Left renal pelvis (tissue), 4 donors: ENCODE measurements around the gene TUBGCP3. TPM values are rescaled to one million over a fixed set of nuclear protein-coding genes. Genes with fewer than 3 reads are reported as not detected.

Experiments used
- DNase-seq, 4 donors: peaks; one replicate each; pipeline ENCODE4 v3.0.0-alpha.2; 2013; ENCODE audit warnings: low read depth in 4 of 4, low spot score in 3 of 4
- polyA plus RNA-seq, 4 donors: library from polyadenylated mRNA; unstranded; fragments of 120-200 nt; gene quantifications; one replicate each; pipeline ENCODE4 v1.2.1, GENCODE V29; 2013; ENCODE audit not compliant: insufficient read length in 4 of 4

Gene TUBGCP3
- polyA plus RNA-seq, 4 donors, result 30.8 to 34.2 (median 32.8) TPM

GRCh38 chr13:112532837-112533745 lies 54.9 kb downstream of the TUBGCP3 start:
- DNase-seq, result no peak

DNA sequence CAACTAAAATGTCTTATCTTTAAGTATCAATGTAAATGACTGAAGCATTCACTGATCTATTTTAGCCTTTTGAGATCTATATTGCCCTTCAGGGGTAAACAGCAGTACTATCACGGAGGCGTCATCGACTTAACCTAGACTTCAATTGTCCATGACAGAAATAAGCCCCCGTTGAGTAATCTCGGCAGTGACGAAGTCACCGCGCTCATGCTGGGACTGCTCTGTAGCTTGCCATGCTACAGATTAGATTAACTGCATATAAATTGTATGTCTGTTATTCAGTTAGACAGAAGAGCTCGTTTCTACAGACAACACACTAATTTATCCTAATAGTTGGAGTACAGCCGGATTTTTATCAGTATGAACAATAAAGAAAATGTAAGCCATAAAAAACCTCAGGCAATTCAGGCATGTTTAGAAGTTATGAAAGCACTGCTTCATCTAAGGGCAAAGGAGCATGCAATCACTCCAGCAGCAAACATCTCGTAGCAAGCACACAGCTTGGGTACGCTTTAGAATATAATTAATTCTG lies 56.6 kb downstream of the TUBGCP3 start:
- no peak for DNase-seq

DNA sequence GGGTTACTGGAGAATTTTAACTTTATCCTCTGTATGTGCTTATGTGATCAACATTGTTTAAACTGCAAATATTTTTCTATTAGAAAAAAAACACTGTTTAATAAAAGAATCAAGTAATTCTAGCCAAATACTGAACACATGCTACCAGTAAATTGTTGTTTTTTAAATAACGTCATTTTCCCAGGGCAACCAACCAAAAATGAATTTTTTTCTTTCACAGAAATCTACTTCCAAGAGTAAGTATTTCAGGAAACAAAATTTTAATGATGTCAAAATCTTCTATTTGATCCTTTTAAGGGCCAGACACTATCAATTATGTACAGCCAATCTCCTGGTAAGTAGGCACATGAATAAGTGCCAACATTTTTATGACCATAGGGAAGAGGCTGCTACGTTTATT lies 57.1 kb downstream of the TUBGCP3 start:
- DNase-seq, result no peak

- DNase-seq, result no peak
These were observed 58.7 kb downstream of the TUBGCP3 start for GRCh38 chr13:112529216-112529615.

- DNase-seq, result no peak
These were observed 61.7 kb downstream of the TUBGCP3 start for GRCh38 chr13:112526146-112526853.

DNA sequence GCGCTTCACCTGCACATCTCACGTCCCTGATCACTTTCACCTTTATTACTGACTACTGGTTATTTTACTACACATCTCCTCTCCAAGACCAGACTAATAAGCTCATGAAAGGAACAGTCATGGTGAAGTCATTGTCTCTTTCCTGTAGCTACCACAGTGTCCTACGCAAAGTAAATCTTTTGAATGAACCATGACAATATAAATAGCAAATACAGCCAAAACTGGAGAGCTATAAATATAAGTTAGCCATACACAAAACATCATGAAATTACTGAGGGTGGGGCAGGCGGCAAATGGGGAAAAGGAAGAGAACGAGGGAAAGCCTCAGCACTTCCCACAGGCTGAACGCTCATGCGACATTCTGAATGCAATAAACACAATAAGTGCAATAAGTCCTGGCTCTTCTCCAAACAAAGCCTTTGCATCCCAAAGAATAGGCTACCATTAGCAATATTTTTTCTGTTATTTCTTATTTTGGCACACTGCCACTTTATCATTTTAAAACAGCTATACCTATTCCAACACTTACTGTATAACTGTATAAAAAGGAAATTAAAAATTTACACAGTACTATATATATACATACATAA lies 62.5 kb downstream of the TUBGCP3 start:
- DNase-seq, result no peak

GRCh38 chr13:112522578-112522977 lies 65.4 kb downstream of the TUBGCP3 start:
- DNase-seq, result no peak

- no peak for DNase-seq
These were observed 66.8 kb downstream of the TUBGCP3 start for GRCh38 chr13:112521073-112521685.

DNA sequence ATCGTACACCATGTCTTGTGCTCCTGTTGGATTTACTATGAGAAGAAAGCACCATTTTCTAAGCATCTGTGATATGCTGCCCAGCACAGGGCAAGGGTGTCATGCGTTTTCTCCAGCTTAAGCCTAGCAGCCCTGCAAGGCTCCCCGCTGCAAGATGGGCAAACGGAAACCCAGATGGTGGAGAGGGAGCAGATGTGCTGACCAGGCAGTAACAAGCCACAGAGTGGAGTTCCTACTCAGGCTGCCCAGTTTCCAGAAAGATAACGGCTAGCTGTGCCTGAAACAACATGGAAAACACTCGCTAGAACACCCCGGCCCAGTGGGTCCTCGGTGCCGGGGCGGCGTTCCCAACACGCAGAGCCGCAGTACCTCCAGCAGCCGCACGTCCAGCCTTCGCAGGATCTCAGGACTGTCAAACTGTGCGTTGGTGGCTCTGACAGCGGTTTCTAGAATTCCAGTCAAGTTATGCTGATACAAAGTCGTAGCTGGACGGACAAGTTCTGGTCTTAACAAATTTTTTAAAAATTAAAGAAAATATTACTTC lies 68.4 kb downstream of the TUBGCP3 start:
- no peak for DNase-seq

DNA sequence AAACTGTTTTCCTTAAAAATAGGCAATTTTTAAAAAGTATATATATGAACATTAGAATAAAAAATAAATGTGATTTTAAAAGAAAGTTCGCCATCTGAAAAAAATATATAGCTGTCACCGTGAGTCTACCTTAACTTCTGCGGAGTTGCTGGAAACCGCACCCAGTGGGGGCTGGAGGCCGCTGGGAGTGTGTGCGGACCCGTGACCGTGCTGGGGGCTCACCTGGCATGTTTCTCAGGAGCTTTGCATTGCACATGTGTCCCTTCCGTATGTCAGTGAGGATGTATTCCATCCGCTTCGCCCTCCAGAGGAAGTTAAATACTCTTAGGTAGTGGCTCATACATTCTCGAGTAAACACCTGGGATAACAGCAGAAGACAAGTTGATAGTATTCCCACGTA lies 71.7 kb downstream of the TUBGCP3 start:
- no peak for DNase-seq

DNA sequence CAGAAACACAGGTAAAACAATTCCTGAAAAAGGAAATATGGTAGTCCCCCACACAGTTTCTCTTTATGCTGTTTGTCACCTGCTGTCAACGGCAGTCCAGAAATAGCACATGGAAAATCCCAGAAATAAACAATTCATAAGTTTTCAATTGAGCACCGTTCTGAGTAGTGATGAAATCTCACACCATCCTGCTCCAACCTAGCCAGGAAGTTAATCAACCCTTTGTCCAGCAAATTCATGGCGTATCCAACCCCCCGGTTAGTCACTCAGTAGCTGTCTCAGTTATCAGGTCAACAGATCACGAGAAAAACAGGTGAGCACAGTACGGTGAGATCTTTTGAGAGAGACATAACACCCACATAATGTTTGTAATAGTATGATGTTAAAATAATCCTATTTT lies 74.2 kb downstream of the TUBGCP3 start:
- DNase-seq, result no peak

DNA sequence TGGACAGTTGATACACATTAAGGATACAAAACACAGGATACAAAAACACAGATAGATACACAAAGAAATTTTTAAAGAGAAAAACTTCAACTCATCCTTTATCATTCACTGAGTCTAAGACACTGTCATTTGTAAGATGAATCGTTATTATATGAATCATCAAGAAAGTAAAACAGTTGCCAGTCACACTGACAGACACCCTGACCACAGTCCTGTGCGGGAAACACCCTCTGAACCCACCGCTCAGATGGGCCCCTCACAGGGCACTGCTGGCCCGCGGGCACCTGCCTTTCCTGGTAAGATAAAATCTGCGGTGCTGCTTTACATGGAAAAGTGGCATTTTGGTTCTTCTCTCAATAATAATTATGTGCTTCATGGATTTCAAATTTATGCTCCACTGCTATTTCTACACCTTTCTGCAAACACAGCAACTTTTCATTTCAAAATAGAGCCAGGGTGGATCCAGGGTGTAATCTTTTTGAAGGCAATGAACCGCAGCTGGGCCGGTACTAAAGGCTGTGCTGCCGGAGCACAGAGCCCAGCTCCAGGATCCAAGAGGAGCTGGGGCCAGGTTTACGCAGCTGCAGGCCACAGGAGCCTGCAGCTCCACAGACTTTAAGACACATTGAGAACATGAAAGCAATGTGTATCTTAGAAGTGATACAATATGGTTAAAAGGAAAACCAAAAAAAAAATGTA lies 76.8 kb downstream of the TUBGCP3 start:
- no peak for DNase-seq

- peak; percentile 20 to 51 (median 24) for DNase-seq
These were observed 77.8 kb downstream of the TUBGCP3 start for GRCh38 chr13:112510002-112510780.

- DNase-seq, result no peak
These were observed 78.8 kb downstream of the TUBGCP3 start for GRCh38 chr13:112509190-112509589.

DNA sequence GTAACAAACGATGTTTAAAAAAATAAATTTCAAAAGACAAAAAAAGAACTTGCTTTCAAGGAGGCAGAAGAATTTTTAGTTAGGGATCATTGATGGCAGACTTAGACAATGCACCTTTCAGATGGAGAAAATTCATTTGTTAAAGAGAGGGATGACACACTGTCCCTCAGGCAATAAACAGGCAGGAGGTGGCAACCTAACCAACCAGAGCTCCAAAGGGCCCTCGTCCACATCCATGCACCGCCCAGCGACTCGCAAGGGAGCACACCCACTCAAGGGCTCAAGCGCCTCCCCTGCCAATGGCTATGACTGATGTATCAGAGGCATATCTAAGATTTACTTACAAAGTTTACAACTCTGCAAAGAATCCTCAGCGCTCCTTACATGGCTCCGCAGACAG lies 81.9 kb downstream of the TUBGCP3 start:
- no peak for DNase-seq

DNA sequence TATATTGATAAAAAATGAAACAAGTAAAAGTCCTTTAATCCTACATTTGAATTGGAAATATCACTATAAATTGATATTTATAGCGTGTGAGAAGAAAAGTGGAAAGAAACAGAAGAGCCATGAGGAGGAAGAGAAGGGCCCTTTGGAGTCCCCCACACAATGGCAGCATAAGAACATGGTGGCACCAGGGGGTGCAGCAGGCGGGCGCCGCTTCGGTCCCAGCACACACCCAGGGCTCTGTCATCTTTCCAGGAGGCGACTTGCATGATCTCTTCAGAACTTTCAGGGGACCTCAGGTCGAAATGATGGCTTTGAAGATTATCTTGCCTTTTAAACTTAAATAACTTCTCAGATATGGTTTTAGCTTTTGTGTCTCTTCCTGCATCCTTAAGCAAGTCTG lies 91.8 kb downstream of the TUBGCP3 start:
- DNase-seq, result no peak

GRCh38 chr13:112495465-112495864 lies 92.5 kb downstream of the TUBGCP3 start:
- DNase-seq, result no peak

DNA sequence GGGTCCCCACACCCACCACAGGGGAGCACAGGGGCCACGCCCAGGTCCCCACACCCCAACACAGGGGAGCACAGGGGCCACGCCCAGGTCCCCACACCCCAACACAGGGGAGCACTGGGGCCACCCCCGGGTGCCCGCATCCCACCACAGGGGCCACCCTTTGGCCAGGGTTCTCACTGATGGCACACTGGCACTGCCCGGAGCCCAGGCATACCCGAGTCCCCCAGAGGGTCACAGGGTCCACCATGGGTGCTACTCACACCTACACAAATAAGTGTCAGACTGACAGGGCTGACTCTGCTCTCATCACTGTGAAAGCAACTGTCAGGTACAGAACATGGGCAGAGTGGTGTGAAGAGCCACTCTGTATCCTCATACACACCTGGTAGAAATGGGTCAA lies 98.8 kb downstream of the TUBGCP3 start:
- no peak for DNase-seq
